Epithelial cell of proximal tubule (primary cell): Measurements from ENCODE around the gene SNX32. TPM values are rescaled to one million over a fixed set of nuclear protein-coding genes. Genes with fewer than 3 reads are reported as not detected.

Source experiments
- DNase-seq: peaks from one replicate; pipeline ENCODE4 v3.0.0-alpha.2; 2011; ENCODE audit warnings: low read depth
- H3K4me3 ChIP-seq: 2 replicates; pipeline ENCODE4 v1.5.1; 2011; ENCODE audit warnings: low read depth, mild to moderate bottlenecking, low read length
- CTCF ChIP-seq: conservative IDR thresholded peaks from 2 replicates; pipeline ENCODE4 v1.5.1; 2012; ENCODE audit warnings: low read depth, mild to moderate bottlenecking, low read length
- total RNA-seq: library from RNA; depleted of rRNA; stranded (reverse); fragments of >200 nt; gene quantifications from 2 replicates; pipeline ENCODE4 v1.2.3, GENCODE V29; 2015

Gene SNX32
- total RNA-seq, 1 donor from 2014 or later, result 2.1 TPM

GRCh38 chr11:65882120-65883057 is 48.6 kb downstream of the SNX32 start:
- DNase-seq, result no peak
- TF ChIP-seq CTCF, result no peak

GRCh38 chr11:65883058-65883761 is 49.4 kb downstream of the SNX32 start:
- DNase-seq, result no peak
- no peak overlapping the region for H3K4me3 ChIP-seq
- no peak for TF ChIP-seq CTCF

More at GRCh38 chr11:65882120-65883057, 48.6 kb downstream of the SNX32 start:
- no peak overlapping the region for H3K4me3 ChIP-seq

- TF ChIP-seq CTCF, result no peak
- no peak for DNase-seq
- no peak overlapping the region for H3K4me3 ChIP-seq
These were observed 50.3 kb downstream of the SNX32 start for GRCh38 chr11:65883786-65884715.

- DNase-seq, result no peak
- no peak overlapping the region for H3K4me3 ChIP-seq
- TF ChIP-seq CTCF, result peak; percentile 100
These were observed 50.9 kb downstream of the SNX32 start for GRCh38 chr11:65884716-65885092.

- TF ChIP-seq CTCF, result no peak
- DNase-seq, result no peak
- no peak overlapping the region for H3K4me3 ChIP-seq
These were observed 51.5 kb downstream of the SNX32 start for GRCh38 chr11:65885231-65885630.

- DNase-seq, result no peak
- no peak for TF ChIP-seq CTCF
These were observed 52.2 kb downstream of the SNX32 start for GRCh38 chr11:65885808-65886536.

More at GRCh38 chr11:65885808-65886536, 52.2 kb downstream of the SNX32 start:
- H3K4me3 ChIP-seq, result no peak overlapping the region
